Uterus (tissue), 2 donors: Measurements from ENCODE around the gene ITPR1.

Experiments
- CTCF ChIP-seq, 4 experiments: fragments of 200-600 bp in 2 of 4; fragments of 450-650 bp in 2 of 4; sonication (generic) in 2 of 4; IDR thresholded peaks; one replicate each; pipeline ENCODE4 v1.5.1; 2016 to 2019; ENCODE audit warnings: antibody characterized with exemption in 4 of 4, mild to moderate bottlenecking in 2 of 4, moderate library complexity in 1 of 4
- POLR2A ChIP-seq, 2 donors: fragments of 450-650 bp; IDR thresholded peaks; one replicate each; pipeline ENCODE4 v1.6.1; 2016; ENCODE audit warnings: antibody characterized with exemption in 2 of 2, mild to moderate bottlenecking in 1 of 2, moderate library complexity in 1 of 2

- TF ChIP-seq CTCF (IDR thresholded peaks at IDR 0.05) (no peak), POLR2A (IDR thresholded peaks at IDR 0.05) (no peak)
Measured at GRCh38 chr3:4546346-4547178, 53.4 kb downstream of the ITPR1 start.
